Peyer's patch (tissue), 4 donors: Measurements from ENCODE around the gene SCCPDH. TPM values are rescaled to one million over a fixed set of nuclear protein-coding genes. Genes with fewer than 3 reads are reported as not detected.

ENCODE experiments used
- DNase-seq, 3 donors: peaks; one replicate each; pipeline ENCODE4 v3.0.0-alpha.2; 2017 to 2019
- H3K27ac ChIP-seq, 4 donors: fragments of 200-600 bp; sonication (generic); one replicate each; pipeline ENCODE4 v1.5.1; 2016 to 2019
- H3K27me3 ChIP-seq, 2 donors: fragments of 200-600 bp; sonication (generic); one replicate each; pipeline ENCODE4 v1.5.1; 2019
- H3K36me3 ChIP-seq, 3 donors: fragments of 200-600 bp; sonication (generic); one replicate each; pipeline ENCODE4 v1.5.1; 2016 to 2019
- H3K4me1 ChIP-seq, 4 donors: fragments of 200-600 bp; sonication (generic); one replicate each; pipeline ENCODE4 v1.5.1; 2016 to 2019
- H3K4me3 ChIP-seq, 4 donors: fragments of 200-600 bp; sonication (generic); 1 replicate in 3 of 4; 2 replicates in 1 of 4; pipeline ENCODE4 v1.5.1; 2016 to 2019; ENCODE audit warnings: mild to moderate bottlenecking in 1 of 4
- H3K9me3 ChIP-seq, 4 donors: fragments of 200-600 bp; sonication (generic); one replicate each; pipeline ENCODE4 v1.5.1; 2016 to 2019; ENCODE audit warnings: mild to moderate bottlenecking in 1 of 4
- CTCF ChIP-seq, 6 experiments: fragments of 450-650 bp in 4 of 6; fragments of 200-600 bp in 2 of 6; sonication (generic) in 1 of 6; IDR thresholded peaks; one replicate each; pipeline ENCODE4 v1.5.1; 2017 to 2019; ENCODE audit warnings: antibody characterized with exemption in 6 of 6, mild to moderate bottlenecking in 3 of 6, moderate library complexity in 1 of 6
- POLR2A ChIP-seq, 2 donors: fragments of 450-650 bp; IDR thresholded peaks; one replicate each; pipeline ENCODE4 v1.5.1; 2017; ENCODE audit warnings: antibody characterized with exemption in 2 of 2, mild to moderate bottlenecking in 2 of 2, moderate library complexity in 2 of 2
- total RNA-seq, 4 donors: library from RNA; depleted of rRNA; stranded (reverse); fragments of >200 nt; gene quantifications; one replicate each; pipeline ENCODE4 v1.1.0, GENCODE V29; 2016

Gene SCCPDH
- total RNA-seq, 4 donors from 2014 or later, result 14.0 to 67.1 (median 33.9) TPM

- Histone ChIP-seq H3K9me3 (no peaks in the 10 kb centered on the region), H3K27me3 (no peaks in the 10 kb centered on the region), H3K36me3 (peaks cover 0 to 46% (median 0%) of the 10 kb centered on the region in 3 donors), H3K4me1 (no peaks in the 10 kb centered on the region), H3K4me3 (no peak overlapping the region), H3K27ac (no peak overlapping the region)
- DNase-seq, result no peak
- no peak for TF ChIP-seq CTCF (IDR thresholded peaks at IDR 0.05)
- no peak for TF ChIP-seq POLR2A (IDR thresholded peaks at IDR 0.05)
These were observed 47.2 kb downstream of the SCCPDH start for GRCh38 chr1:246771366-246771765.

- DNase-seq, result no peak
- Histone ChIP-seq H3K27ac (no peak overlapping the region), H3K36me3 (peaks cover 0 to 46% (median 0%) of the 10 kb centered on the region in 3 donors), H3K9me3 (no peaks in the 10 kb centered on the region), H3K27me3 (no peaks in the 10 kb centered on the region), H3K4me3 (no peak overlapping the region), H3K4me1 (no peaks in the 10 kb centered on the region)
- no peak for TF ChIP-seq CTCF (IDR thresholded peaks at IDR 0.05)
- no peak for TF ChIP-seq POLR2A (IDR thresholded peaks at IDR 0.05)
These were observed 48.5 kb downstream of the SCCPDH start for GRCh38 chr1:246772686-246773085.

DNA sequence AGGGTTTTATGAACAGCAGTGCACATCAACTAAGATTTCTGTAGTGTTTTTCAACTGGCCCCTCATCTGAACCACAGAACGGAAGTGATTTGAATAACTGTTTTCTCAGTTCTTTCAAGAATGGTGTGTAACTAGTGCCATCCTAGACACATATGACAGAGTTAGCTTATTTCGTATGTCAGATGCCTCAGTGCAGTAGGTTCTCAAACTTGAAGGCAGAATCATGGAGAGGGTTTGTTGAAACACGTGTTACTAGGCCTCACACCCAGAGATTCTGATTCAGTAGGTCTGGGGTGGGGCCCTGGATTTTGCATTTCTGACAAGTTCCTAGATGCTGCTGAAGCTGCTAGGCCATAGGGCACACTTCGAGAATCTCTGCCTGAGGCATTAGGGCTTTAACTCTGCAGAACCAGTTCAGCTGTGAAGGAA is 49.0 kb downstream of the SCCPDH start:
- no peaks in the 10 kb centered on the region for H3K27me3 ChIP-seq
- peaks cover 0 to 45% (median 0%) of the 10 kb centered on the region in 3 donors for H3K36me3 ChIP-seq
- DNase-seq, result no peak
- H3K9me3 ChIP-seq, result no peaks in the 10 kb centered on the region
- no peak for TF ChIP-seq POLR2A (IDR thresholded peaks at IDR 0.05)
- no peak for TF ChIP-seq CTCF (IDR thresholded peaks at IDR 0.05)
- no peak overlapping the region for H3K27ac ChIP-seq
- no peak overlapping the region for H3K4me3 ChIP-seq
- H3K4me1 ChIP-seq, result no peaks in the 10 kb centered on the region

DNA sequence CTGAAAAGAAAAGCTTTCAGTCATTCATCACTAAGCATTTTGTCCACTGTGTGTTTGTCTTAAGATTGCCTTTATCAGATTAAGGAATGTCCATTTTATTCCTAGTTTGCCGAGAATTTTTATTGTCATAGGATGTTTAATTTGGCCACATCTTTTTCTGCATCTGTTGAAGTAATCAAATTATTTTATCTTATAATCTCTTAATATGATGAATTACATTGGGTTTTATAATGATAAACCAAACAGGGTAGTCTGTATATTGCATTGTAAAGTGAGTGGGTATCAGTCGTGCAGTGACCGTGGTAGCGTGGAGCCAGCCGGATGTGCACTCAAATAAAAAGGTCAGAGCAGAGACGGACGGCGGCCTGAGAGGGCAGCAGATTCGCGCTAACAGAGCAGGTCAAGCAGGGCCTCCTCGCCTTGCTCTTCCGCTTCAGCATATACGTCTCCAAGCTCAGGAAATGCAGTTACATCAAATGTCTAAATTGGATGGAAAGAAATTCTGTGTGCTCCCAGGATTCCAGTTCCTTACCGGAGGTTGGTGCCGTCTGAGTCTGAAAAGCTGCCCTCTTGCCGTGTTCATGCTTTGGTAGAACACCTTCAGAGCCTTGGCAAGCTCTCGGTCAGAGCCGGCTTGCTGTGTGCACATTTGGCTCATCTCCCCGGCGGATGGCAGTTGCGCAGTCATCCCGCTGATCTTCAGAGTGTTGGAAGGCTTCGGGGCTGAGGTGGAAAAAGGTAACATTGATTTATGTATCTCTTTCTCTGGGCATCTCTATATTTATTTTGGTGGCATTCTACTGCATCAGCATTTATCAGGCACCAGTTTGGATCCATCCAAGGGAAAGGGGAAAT is 51.5 kb downstream of the SCCPDH start:
- Histone ChIP-seq H3K27ac (no peak overlapping the region), H3K4me1 (no peaks in the 10 kb centered on the region), H3K36me3 (peaks cover 0 to 44% (median 0%) of the 10 kb centered on the region in 3 donors), H3K27me3 (no peaks in the 10 kb centered on the region), H3K9me3 (no peaks in the 10 kb centered on the region), H3K4me3 (no peak overlapping the region)
- no peak for DNase-seq
- TF ChIP-seq CTCF (IDR thresholded peaks at IDR 0.05), result no peak
- no peak for TF ChIP-seq POLR2A (IDR thresholded peaks at IDR 0.05)

GRCh38 chr1:246776923-246777322 is 52.7 kb downstream of the SCCPDH start:
- TF ChIP-seq CTCF (IDR thresholded peaks at IDR 0.05) (no peak), POLR2A (IDR thresholded peaks at IDR 0.05) (no peak)
- no peak overlapping the region for H3K27ac ChIP-seq
- peaks cover 0 to 37% (median 0%) of the 10 kb centered on the region in 3 donors for H3K36me3 ChIP-seq
- H3K9me3 ChIP-seq, result no peaks in the 10 kb centered on the region
- no peaks in the 10 kb centered on the region for H3K27me3 ChIP-seq
- DNase-seq, result no peak
- no peaks in the 10 kb centered on the region for H3K4me1 ChIP-seq
- H3K4me3 ChIP-seq, result no peak overlapping the region
